ENCODE measurements around the gene WDR7. TPM values are rescaled to one million over a fixed set of nuclear protein-coding genes. Genes with fewer than 3 reads are reported as not detected.

WDR7 gene
- 6.8 and 8.2 TPM in 2 replicates for total RNA-seq

- H3K4me3 ChIP-seq (ENCODE audit: low read depth, low read length) = peak within 1 kb of the TSS; percentile 98
- peak; percentile 88 for DNase-seq (ENCODE audit: low read depth)
- TF ChIP-seq CTCF (conservative IDR thresholded peaks at IDR 0.05; ENCODE audit: low read depth, low read length) = no peak
Measured at GRCh38 chr18:56650944-56651770, at the start of gene WDR7. WDR7 (plus strand) TSS chr18:56651359; CDS start chr18:56672516, 21,157 bp downstream.

DNA sequence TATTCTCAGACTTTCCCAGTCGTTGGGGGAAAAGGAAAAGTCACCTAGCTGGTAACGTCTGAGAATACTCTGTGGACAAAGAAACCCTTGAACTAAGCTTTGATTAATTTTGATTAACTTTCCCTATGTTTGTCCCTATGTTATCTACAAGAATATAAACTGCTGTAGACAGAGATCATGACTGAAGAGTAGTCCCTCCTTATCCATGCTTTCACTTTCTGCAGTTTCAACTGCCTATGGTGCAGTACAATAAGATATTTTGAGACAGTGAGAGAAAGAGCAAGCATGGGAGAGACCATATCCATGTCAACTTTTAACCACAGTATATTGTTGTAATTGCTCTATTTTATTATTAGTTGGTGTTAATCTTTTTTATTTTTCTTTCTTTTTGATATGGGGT, 44.5 kb upstream of the WDR7 start:
- H3K4me3 ChIP-seq (ENCODE audit: low read depth, low read length) = no peak overlapping the region
- no peak for DNase-seq (ENCODE audit: low read depth)
- no peak for TF ChIP-seq CTCF (conservative IDR thresholded peaks at IDR 0.05; ENCODE audit: low read depth, low read length)

DNA sequence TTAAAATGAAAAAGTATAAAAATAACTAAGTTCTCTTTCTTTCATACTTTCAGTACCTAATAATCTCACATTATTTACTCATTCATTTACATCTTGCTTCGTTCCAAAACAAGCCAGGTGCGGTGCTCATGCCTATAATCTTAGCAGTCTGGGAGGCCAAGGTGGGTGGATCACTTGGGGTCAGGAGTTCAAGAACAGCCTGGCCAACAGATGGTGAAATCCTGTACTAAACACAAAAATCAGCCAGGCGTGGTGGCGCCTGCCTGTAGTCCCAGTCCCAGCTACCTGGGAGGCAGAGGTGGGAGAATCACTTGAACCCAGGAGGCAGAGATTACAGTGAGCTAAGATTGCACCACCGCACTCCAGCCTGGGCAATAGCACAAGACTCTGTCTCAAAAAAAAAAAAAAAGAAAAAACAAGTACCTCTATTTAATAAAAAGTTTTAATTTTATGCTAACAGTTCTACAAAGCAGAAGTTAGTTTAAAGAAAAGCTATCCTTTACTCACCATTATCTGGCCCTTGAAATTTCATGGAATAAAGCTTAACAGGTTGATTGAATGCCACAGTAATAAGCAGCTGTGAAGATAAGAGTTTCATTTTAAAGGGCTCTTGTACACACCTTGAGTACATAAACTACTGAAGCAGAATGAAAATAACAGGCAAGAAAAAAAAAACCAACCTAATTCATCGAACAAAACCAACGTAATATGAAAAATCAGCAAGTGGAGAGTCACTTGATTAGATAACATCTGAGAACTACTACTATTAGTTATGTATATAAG, 35.2 kb upstream of the WDR7 start:
- no peak overlapping the region for H3K4me3 ChIP-seq (ENCODE audit: low read depth, low read length)
- no peak for TF ChIP-seq CTCF (conservative IDR thresholded peaks at IDR 0.05; ENCODE audit: low read depth, low read length)

GRCh38 chr18:56627991-56628390, 23.2 kb upstream of the WDR7 start:
- H3K4me3 ChIP-seq (ENCODE audit: low read depth, low read length) = no peak overlapping the region
- DNase-seq (ENCODE audit: low read depth) = no peak
- TF ChIP-seq CTCF (conservative IDR thresholded peaks at IDR 0.05; ENCODE audit: low read depth, low read length) = no peak

More for the DNA sequence above, 35.2 kb upstream of the WDR7 start:
- no peak for DNase-seq (ENCODE audit: low read depth)

DNA sequence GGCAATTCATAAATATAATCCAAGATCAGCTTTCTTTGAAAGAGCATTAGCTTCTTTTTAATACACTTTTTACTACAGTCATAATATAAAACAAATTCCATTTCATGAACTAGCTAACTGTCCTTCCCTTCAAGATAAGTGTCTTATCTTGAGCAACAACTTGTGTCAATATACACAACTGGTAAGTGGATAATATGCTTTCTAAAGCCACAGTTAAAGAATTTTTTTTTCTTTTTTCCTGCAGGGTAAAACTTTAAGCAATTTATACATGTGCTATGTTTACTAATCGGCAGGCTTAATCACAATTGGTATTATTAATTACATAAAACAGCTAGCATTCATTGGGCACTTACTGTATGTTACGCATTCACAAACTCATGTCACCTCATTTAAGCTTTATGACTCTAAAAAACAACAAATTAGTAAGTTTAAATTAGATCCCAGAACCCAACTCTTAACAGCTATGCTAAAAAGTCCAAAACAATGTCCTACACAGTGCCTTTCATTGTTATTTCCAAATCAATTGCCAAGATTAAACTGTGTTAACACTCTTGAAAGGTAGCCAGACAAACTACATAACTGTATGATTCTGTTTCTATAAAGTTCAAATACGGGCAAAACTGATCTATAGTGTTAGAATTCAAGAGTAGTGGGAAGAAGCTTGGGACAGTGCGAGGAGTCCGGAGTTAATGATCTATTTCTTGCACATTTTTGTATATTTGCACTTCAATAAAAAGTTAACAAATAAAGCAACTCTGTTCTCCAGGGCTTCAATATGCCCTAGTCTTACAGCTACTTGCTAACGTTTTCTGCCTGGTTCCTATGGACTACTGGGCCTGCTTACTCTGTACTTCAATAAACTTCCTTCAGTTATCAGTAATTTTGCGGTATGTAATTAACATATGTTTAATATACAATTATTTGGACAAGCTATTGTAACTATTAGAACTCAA, 18.8 kb upstream of the WDR7 start:
- H3K4me3 ChIP-seq (ENCODE audit: low read depth, low read length) = no peak overlapping the region
- TF ChIP-seq CTCF (conservative IDR thresholded peaks at IDR 0.05; ENCODE audit: low read depth, low read length) = no peak
- DNase-seq (ENCODE audit: low read depth) = no peak

DNA sequence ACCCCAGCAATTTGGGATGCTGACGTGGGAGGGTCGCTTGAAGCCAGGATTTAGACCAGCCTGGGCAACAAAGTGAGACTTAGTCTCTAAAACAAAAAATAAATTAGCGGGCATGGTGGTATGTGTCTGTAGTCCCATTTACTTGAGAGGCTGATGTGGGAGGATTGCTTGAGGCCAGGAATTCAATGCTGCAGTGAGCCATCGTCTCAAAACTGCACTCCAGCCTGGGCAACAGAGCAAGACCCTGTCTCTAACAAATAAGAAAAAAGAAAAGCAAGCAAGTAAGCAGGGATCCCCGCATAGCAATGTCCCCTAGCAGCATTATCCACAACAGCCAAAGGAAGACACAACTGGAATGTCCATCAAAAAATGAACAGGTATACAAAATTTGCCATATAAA, 16.2 kb upstream of the WDR7 start:
- no peak for TF ChIP-seq CTCF (conservative IDR thresholded peaks at IDR 0.05; ENCODE audit: low read depth, low read length)

More for the DNA sequence above, 16.2 kb upstream of the WDR7 start:
- no peak for DNase-seq (ENCODE audit: low read depth)
- no peak overlapping the region for H3K4me3 ChIP-seq (ENCODE audit: low read depth, low read length)
